ENCODE results near the gene DGKB.
A peak's percentile ranks its signal among the peaks of the same experiment; 100 is the strongest.
"Not testable (repeated sequence)": the region's sequence is repeated elsewhere in the genome, so short reads cannot be mapped to it uniquely, and the experiment has no call there.

The DGKB gene

GRCh38 chr7:14552060-14552459 is 350.5 kb downstream of the DGKB start:
- no peak for DNase-seq

- DNase-seq = no peak
Measured at GRCh38 chr7:14551310-14551709, 351.2 kb downstream of the DGKB start.

GRCh38 chr7:14542624-14543023 is 359.9 kb downstream of the DGKB start:
- no peak for DNase-seq

- no peak for DNase-seq
Measured at GRCh38 chr7:14521183-14521582, 381.4 kb downstream of the DGKB start.

- DNase-seq = no peak
Measured at GRCh38 chr7:14510268-14510667, 392.3 kb downstream of the DGKB start.

- peak; percentile 2 for DNase-seq
Measured at GRCh38 chr7:14507617-14508016, 394.9 kb downstream of the DGKB start.

GRCh38 chr7:14505906-14506305 is 396.6 kb downstream of the DGKB start:
- DNase-seq = no peak

GRCh38 chr7:14504134-14504533 is 398.4 kb downstream of the DGKB start:
- DNase-seq = no peak

GRCh38 chr7:14503623-14504022 is 398.9 kb downstream of the DGKB start:
- no peak for DNase-seq

- no peak for DNase-seq
Measured at GRCh38 chr7:14501436-14501835, 401.1 kb downstream of the DGKB start.

GRCh38 chr7:14497390-14497789 is 405.2 kb downstream of the DGKB start:
- DNase-seq = no peak

- no peak for DNase-seq
Measured at GRCh38 chr7:14495633-14496032, 406.9 kb downstream of the DGKB start.

GRCh38 chr7:14487701-14488395 is 414.7 kb downstream of the DGKB start:
- DNase-seq = no peak

GRCh38 chr7:14483663-14484062 is 418.9 kb downstream of the DGKB start:
- no peak for DNase-seq

GRCh38 chr7:14480281-14480680 is 422.3 kb downstream of the DGKB start:
- no peak for DNase-seq

- DNase-seq = no peak
Measured at GRCh38 chr7:14478834-14479510, 423.6 kb downstream of the DGKB start.

GRCh38 chr7:14461716-14462115 is 440.8 kb downstream of the DGKB start:
- not testable (repeated sequence) for DNase-seq

- DNase-seq = not testable (repeated sequence)
Measured at GRCh38 chr7:14458846-14459245, 443.7 kb downstream of the DGKB start.

GRCh38 chr7:14457568-14458453 is 444.7 kb downstream of the DGKB start:
- peak; percentile 74 for DNase-seq

GRCh38 chr7:14449291-14449690 is 453.3 kb downstream of the DGKB start:
- no peak for DNase-seq

- DNase-seq = no peak
Measured at GRCh38 chr7:14446829-14447228, 455.7 kb downstream of the DGKB start.

GRCh38 chr7:14446219-14446618 is 456.3 kb downstream of the DGKB start:
- no peak for DNase-seq

- DNase-seq = no peak
Measured at GRCh38 chr7:14438366-14438765, 464.2 kb downstream of the DGKB start.

- DNase-seq = no peak
Measured at GRCh38 chr7:14436878-14437277, 465.7 kb downstream of the DGKB start.

Data from fibroblast of skin of right quadriceps (primary cell).